ENCODE results near the gene LCN2.
A peak's percentile ranks its signal among the peaks of the same experiment; 100 is the strongest.
"Not testable (repeated sequence)": the region's sequence is repeated elsewhere in the genome, so short reads cannot be mapped to it uniquely, and the experiment has no call there.

- TF ChIP-seq CTCF (IDR thresholded peaks at IDR 0.05): peak; percentile 16 to 52 (median 28)
- not testable (repeated sequence) for TF ChIP-seq POLR2A (IDR thresholded peaks at IDR 0.05)
Observed at GRCh38 chr9:128129976-128130590, 19.2 kb upstream of the LCN2 start.

All from adrenal gland (tissue), 5 donors.